Aorta (tissue), 5 donors: Measurements from ENCODE around the gene CDHR2. TPM values are rescaled to one million over a fixed set of nuclear protein-coding genes. Genes with fewer than 3 reads are reported as not detected.
A peak's percentile ranks its signal among the peaks of the same experiment; 100 is the strongest.

Experiments
- ATAC-seq: fragments of 200-7000 bp; cut with Tn5 transposase; one replicate; pipeline ENCODE4 v1.9.1; 2022; ENCODE audit warnings: moderate library complexity; ENCODE audit not compliant: low FRiP score
- DNase-seq, 2 donors: peaks; one replicate each; pipeline ENCODE4 v3.0.0-alpha.2; 2020
- H3K27ac ChIP-seq, 2 donors: one replicate each; pipeline ENCODE4 v1.5.1; 2013; ENCODE audit warnings: low read length in 2 of 2, mild to moderate bottlenecking in 2 of 2, moderate library complexity in 2 of 2, control low read depth in 1 of 2, inconsistent platforms in 1 of 2, low read depth in 1 of 2
- H3K27me3 ChIP-seq, 2 donors: one replicate each; pipeline ENCODE4 v1.6.1; 2013; ENCODE audit warnings: control low read depth in 1 of 2, low read length in 1 of 2, mild to moderate bottlenecking in 1 of 2, moderate library complexity in 1 of 2; ENCODE audit not compliant: insufficient read depth in 2 of 2, control insufficient read depth in 1 of 2
- H3K36me3 ChIP-seq, 2 donors: one replicate each; pipeline ENCODE4 v1.6.1; 2013; ENCODE audit warnings: control low read depth in 1 of 2, low read length in 1 of 2, mild to moderate bottlenecking in 1 of 2; ENCODE audit not compliant: insufficient read depth in 2 of 2, control insufficient read depth in 1 of 2
- H3K4me1 ChIP-seq, 2 donors: one replicate each; pipeline ENCODE4 v1.6.1; 2013; ENCODE audit warnings: low read length in 2 of 2, control low read depth in 1 of 2, mild to moderate bottlenecking in 1 of 2, moderate library complexity in 1 of 2; ENCODE audit not compliant: insufficient read depth in 2 of 2, control insufficient read depth in 1 of 2
- H3K4me3 ChIP-seq, 2 donors: one replicate each; pipeline ENCODE4 v1.5.1; 2013; ENCODE audit warnings: low read length in 2 of 2, control low read depth in 1 of 2, mild to moderate bottlenecking in 1 of 2
- H3K9me3 ChIP-seq: one replicate; pipeline ENCODE4 v1.6.1; 2013; ENCODE audit warnings: mild to moderate bottlenecking, low read length; ENCODE audit not compliant: control insufficient read depth
- WGBS, 2 donors: extraction: QIAGEN DNeasy Blood & Tissue Kit; methylation state at CpG; one replicate each; pipeline ENCODE4 v1.1.7; 2013; 5-methylcytosine and 5-hydroxymethylcytosine counted together
- intact Hi-C, 2 donors: fragments of 100-400 bp; cut with DNase I; formaldehyde crosslinking; loops; one replicate each; pipeline versions ENCODE4 v1.14.2 to v1.15.0; 2022
- polyA plus RNA-seq, 2 donors: library from polyadenylated mRNA; stranded (reverse); fragments of 200-250 nt; gene quantifications; one replicate each; pipeline ENCODE4 v1.2.3, GENCODE V29; 2013
- total RNA-seq, 2 donors: library from RNA; stranded (reverse); fragmentation: NEBNext Ultra II Directional; extraction: Animal tissue kit (Norgen Biotek cat#: 25700); gene quantifications; one replicate each; pipeline ENCODE4 v1.2.1, GENCODE V29; 2021
- donor health status: healthy with polysubstance abuse.
- donor health status: Bipolar disorder and iron deficiency.
- donor health status: DM: no; HTN: no; CAD: no.
- donor health status: DM: no; HTN: no; CAD: no.
- donor health status: DM: yes; HTN: yes; CAD: no.

Gene CDHR2
- total and polyA plus RNA-seq, 4 donors = 0.08 to 21.5 TPM; not detected in 2

GRCh38 chr5:176562189-176562588 is 13.0 kb downstream of the CDHR2 start:
- no peak for ATAC-seq
- no peaks in the 10 kb centered on the region for H3K9me3 ChIP-seq
- no peak for DNase-seq
- 55 to 57% methylated on average over 10 of the region's 10 CpGs for WGBS, 2 donors
- intact Hi-C loops = no loop called here
- no peaks in the 10 kb centered on the region for H3K36me3 ChIP-seq
- no peak overlapping the region for H3K27ac ChIP-seq
- H3K27me3 ChIP-seq = no peaks in the 10 kb centered on the region
- no peak overlapping the region for H3K4me3 ChIP-seq
- no peaks in the 10 kb centered on the region for H3K4me1 ChIP-seq

- Histone ChIP-seq H3K27ac (no peak overlapping the region), H3K4me1 (no peaks in the 10 kb centered on the region), H3K36me3 (no peaks in the 10 kb centered on the region), H3K4me3 (no peak overlapping the region), H3K9me3 (no peaks in the 10 kb centered on the region), H3K27me3 (no peaks in the 10 kb centered on the region)
- no peak for ATAC-seq
- no peak for DNase-seq
- intact Hi-C loops = no loop called here
- 76 to 78% methylated on average over 10 of the region's 10 CpGs for WGBS, 2 donors
Observed at GRCh38 chr5:176564002-176564401, 14.9 kb downstream of the CDHR2 start.

DNA sequence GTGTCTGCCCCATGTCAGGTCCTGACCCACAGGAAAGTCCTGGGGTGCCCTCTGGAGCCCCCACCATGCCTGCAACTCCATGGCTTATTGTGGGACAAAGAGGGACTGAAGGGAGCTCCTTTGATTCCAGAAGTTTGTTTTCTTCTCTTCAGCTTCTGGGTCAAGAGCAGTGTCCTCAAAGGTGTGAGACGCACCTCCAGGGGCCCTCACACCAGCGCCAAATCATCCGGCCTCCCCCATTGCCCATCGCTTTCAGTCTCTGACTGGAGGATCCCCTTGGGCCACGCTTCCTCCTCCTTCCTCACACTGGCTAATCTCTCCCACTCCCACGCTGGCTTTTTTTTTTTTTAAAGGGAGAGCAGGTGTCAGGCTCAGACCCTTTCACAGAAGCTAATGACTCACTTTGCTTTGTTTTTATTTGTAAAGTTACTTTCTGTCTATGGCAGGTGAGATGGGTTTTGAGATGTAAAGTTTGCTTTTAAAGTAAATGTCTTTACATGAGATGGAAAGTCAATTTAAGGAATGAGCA is 16.7 kb downstream of the CDHR2 start:
- WGBS, 2 donors = 55 to 58% methylated on average over 6 of the region's 6 CpGs
- Histone ChIP-seq H3K27me3 (no peaks in the 10 kb centered on the region), H3K36me3 (no peaks in the 10 kb centered on the region), H3K27ac (no peak overlapping the region), H3K4me3 (no peak overlapping the region), H3K9me3 (no peaks in the 10 kb centered on the region), H3K4me1 (no peaks in the 10 kb centered on the region)
- ATAC-seq (no peak), DNase-seq (no peak)
- intact Hi-C loops = no loop called here

DNA sequence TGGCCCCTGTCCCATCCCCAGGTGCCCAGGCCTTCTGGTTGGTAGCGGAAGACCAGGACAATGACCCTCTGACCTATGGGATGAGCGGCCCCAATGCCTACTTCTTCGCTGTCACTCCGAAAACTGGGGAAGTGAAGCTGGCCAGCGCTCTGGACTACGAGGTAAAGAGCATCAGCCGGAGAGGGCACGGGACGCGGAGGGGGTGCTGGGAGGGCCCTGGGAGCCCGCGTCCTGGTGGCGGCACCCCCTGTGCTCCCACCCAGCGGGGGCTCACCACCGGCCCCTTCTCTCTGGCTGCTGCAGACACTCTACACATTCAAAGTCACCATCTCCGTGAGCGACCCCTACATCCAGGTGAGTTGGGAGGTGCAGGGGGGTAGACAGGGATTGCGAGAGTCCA is 19.5 kb downstream of the CDHR2 start:
- WGBS, 2 donors = 79 to 83% methylated on average over 18 of the region's 18 CpGs
- H3K36me3 ChIP-seq = no peaks in the 10 kb centered on the region
- intact Hi-C loops = no loop called here
- no peak overlapping the region for H3K4me3 ChIP-seq
- no peaks in the 10 kb centered on the region for H3K4me1 ChIP-seq
- no peak overlapping the region for H3K27ac ChIP-seq
- H3K27me3 ChIP-seq = no peaks in the 10 kb centered on the region
- DNase-seq (no peak), ATAC-seq (no peak)
- no peaks in the 10 kb centered on the region for H3K9me3 ChIP-seq

- intact Hi-C loops = no loop called here
- no peak for DNase-seq
- no peaks in the 10 kb centered on the region for H3K36me3 ChIP-seq
- H3K4me1 ChIP-seq = no peaks in the 10 kb centered on the region
- no peak for ATAC-seq
- no peaks in the 10 kb centered on the region for H3K9me3 ChIP-seq
- no peak overlapping the region for H3K4me3 ChIP-seq
- H3K27ac ChIP-seq = no peak overlapping the region
- 39 to 43% methylated on average over 6 of the region's 6 CpGs for WGBS, 2 donors
- no peaks in the 10 kb centered on the region for H3K27me3 ChIP-seq
Observed at GRCh38 chr5:176570044-176570443, 20.9 kb downstream of the CDHR2 start.

GRCh38 chr5:176573564-176574296 is 24.6 kb downstream of the CDHR2 start:
- intact Hi-C loops = no loop called here
- peak; percentile 71 to 91 for DNase-seq
- WGBS, 2 donors = 34 to 36% methylated on average over 18 of the region's 18 CpGs
- no peaks in the 10 kb centered on the region for H3K36me3 ChIP-seq
- no peaks in the 10 kb centered on the region for H3K9me3 ChIP-seq
- no peaks in the 10 kb centered on the region for H3K27me3 ChIP-seq
- ATAC-seq = peak; percentile 74
- no peaks in the 10 kb centered on the region for H3K4me1 ChIP-seq
- H3K27ac ChIP-seq = no peak overlapping the region
- no peak overlapping the region for H3K4me3 ChIP-seq

GRCh38 chr5:176574297-176574591 is 25.1 kb downstream of the CDHR2 start:
- ATAC-seq (no peak), DNase-seq (no peak)
- Histone ChIP-seq H3K27ac (no peak overlapping the region), H3K27me3 (no peaks in the 10 kb centered on the region), H3K4me3 (no peak overlapping the region), H3K36me3 (no peaks in the 10 kb centered on the region), H3K4me1 (no peaks in the 10 kb centered on the region), H3K9me3 (no peaks in the 10 kb centered on the region)
- intact Hi-C loops = no loop called here
- 48 to 52% methylated on average over 10 of the region's 10 CpGs for WGBS, 2 donors

DNA sequence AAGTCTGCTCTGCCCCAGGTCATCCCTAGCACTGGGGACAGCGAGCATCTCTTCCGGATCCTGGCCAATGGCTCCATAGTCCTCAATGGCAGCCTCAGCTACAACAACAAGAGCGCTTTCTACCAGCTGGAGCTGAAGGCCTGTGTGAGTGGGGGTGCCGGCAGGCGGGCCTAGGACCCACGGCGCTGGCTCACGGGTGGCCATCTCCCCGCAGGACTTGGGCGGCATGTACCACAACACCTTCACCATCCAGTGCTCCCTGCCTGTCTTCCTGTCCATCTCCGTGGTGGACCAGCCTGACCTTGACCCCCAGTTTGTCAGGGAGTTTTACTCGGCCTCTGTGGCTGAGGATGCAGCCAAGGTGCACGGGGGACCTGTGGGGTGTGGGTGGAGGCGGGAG is 25.9 kb downstream of the CDHR2 start:
- Histone ChIP-seq H3K27ac (no peak overlapping the region), H3K4me1 (no peaks in the 10 kb centered on the region), H3K27me3 (no peaks in the 10 kb centered on the region), H3K4me3 (no peak overlapping the region), H3K36me3 (no peaks in the 10 kb centered on the region), H3K9me3 (no peaks in the 10 kb centered on the region)
- intact Hi-C loops = no loop called here
- DNase-seq (peak in 1 of 2 donors; percentile 51), ATAC-seq (no peak)
- WGBS, 2 donors = 84 to 85% methylated on average over 12 to 14 of the region's 14 CpGs
